BJ (cell line): Measurements from ENCODE around the gene RIMBP3C. TPM values are rescaled to one million over a fixed set of nuclear protein-coding genes. Genes with fewer than 3 reads are reported as not detected.
"Not testable (repeated sequence)": the region's sequence is repeated elsewhere in the genome, so short reads cannot be mapped to it uniquely, and the experiment has no call there.

Experiments used
- CTCF ChIA-PET: fragments of 350-600 bp; formaldehyde crosslinking; extraction: SDS; loops from one replicate; lab custom pipeline; 2021; ENCODE audit warnings: antibody characterized with exemption, inconsistent platforms; lab: Yijun Ruan, JAX
- POLR2A ChIA-PET: fragments of 300-600 bp; sonication (Branson Sonifier 250); formaldehyde crosslinking; extraction: SDS; loops from one replicate; lab custom pipeline; 2021; ENCODE audit warnings: antibody characterized with exemption; lab: Charles Lee
- DNase-seq: peaks from one replicate; pipeline ENCODE4 v3.0.0-alpha.2; 2011; ENCODE audit warnings: low read depth
- H3K27me3 ChIP-seq: 2 replicates; pipeline ENCODE4 v1.6.0; 2011; ENCODE audit warnings: low read length; ENCODE audit not compliant: control insufficient read depth, insufficient read depth
- H3K36me3 ChIP-seq: 2 replicates; pipeline ENCODE4 v1.5.1; 2011; ENCODE audit warnings: low read length; ENCODE audit not compliant: control insufficient read depth, insufficient read depth
- H3K4me3 ChIP-seq: 2 replicates; pipeline ENCODE4 v1.5.1; 2011; ENCODE audit warnings: low read depth, mild to moderate bottlenecking, control low read depth, low read length
- polyA plus RNA-seq: library from polyadenylated mRNA; depleted of rRNA; stranded (reverse); fragments of >200 nt; gene quantifications from 2 replicates; pipeline ENCODE4 v1.2.3, GENCODE V29; 2011

Gene RIMBP3C
- polyA plus RNA-seq, 1 experiment, result 0.06 TPM

DNA sequence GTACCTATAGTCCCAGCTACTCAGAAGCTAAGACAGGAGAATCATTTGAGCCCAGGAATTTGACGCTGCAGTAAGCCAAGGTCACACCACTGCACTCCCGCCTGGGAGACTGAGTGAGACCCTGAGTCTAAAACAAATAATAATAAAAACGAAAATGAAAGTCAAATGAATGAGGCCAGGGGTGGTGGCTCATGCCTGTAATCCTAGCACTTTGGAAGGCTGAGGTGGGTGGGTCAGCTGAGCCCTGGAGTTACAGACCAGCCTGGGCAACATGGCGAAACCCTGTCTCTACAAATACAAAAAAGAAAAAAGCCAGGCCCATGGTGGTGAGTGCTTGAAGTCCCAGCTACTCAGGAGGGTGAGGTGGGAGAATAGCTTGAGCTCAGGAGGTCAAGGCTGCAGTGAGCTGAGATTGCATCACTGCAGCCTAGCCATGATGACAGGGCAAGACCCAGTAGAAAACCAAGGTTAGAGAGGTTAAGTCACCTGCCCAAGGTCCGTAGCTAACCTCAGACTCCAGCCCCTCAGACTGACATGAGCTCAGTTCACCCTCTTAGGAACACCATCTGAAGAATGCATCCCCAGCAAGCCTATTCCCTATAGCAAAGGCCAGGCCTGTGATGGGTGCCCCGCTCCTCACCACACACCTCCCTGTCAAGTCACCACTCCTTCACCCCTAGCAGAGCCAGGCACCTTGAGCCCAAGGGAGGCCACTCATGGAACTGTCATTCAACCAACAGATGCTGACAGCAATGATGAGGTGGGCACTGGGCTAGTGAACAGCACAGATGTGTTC is 24.4 kb downstream of the RIMBP3C start:
- H3K4me3 ChIP-seq, CTCF ChIA-PET, H3K36me3 ChIP-seq, DNase-seq, POLR2A ChIA-PET, H3K27me3 ChIP-seq: not testable (repeated sequence)

GRCh38 chr22:21516970-21517764 is 34.1 kb downstream of the RIMBP3C start:
- DNase-seq, CTCF ChIA-PET, POLR2A ChIA-PET, H3K27me3 ChIP-seq, H3K4me3 ChIP-seq, H3K36me3 ChIP-seq: not testable (repeated sequence)

- H3K4me3 ChIP-seq, DNase-seq, H3K27me3 ChIP-seq, H3K36me3 ChIP-seq, POLR2A ChIA-PET, CTCF ChIA-PET: not testable (repeated sequence)
Measured at GRCh38 chr22:21516522-21516921, 34.7 kb downstream of the RIMBP3C start.

GRCh38 chr22:21515234-21515633 is 36.0 kb downstream of the RIMBP3C start:
- H3K4me3 ChIP-seq, H3K36me3 ChIP-seq, DNase-seq, CTCF ChIA-PET, POLR2A ChIA-PET, H3K27me3 ChIP-seq: not testable (repeated sequence)

GRCh38 chr22:21514117-21514516 is 37.1 kb downstream of the RIMBP3C start:
- POLR2A ChIA-PET, CTCF ChIA-PET, H3K36me3 ChIP-seq, H3K27me3 ChIP-seq, H3K4me3 ChIP-seq, DNase-seq: not testable (repeated sequence)

DNA sequence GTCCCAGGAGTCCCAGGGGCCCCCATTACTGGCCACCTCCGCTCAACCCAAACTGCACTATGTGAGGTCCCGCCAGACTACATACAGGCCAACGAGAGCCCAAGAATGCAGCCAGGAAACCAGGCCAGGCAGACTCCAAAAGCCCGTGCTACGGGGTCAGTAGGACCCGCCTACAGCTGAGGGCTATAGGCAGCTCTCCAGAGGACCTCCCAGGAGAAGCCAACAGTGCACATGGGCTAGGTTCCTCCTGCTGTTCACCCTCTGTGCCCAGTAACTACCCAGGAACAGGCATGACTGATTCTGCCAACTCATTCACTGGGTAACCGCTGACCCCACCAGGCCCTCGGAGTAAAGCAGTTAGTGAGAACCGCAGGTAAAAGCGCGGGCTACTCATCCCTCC is 39.2 kb downstream of the RIMBP3C start:
- POLR2A ChIA-PET, H3K36me3 ChIP-seq, H3K27me3 ChIP-seq, DNase-seq, H3K4me3 ChIP-seq, CTCF ChIA-PET: not testable (repeated sequence)

- POLR2A ChIA-PET, H3K27me3 ChIP-seq, H3K36me3 ChIP-seq, DNase-seq, CTCF ChIA-PET, H3K4me3 ChIP-seq: not testable (repeated sequence)
Measured at GRCh38 chr22:21510397-21510796, 40.9 kb downstream of the RIMBP3C start.

DNA sequence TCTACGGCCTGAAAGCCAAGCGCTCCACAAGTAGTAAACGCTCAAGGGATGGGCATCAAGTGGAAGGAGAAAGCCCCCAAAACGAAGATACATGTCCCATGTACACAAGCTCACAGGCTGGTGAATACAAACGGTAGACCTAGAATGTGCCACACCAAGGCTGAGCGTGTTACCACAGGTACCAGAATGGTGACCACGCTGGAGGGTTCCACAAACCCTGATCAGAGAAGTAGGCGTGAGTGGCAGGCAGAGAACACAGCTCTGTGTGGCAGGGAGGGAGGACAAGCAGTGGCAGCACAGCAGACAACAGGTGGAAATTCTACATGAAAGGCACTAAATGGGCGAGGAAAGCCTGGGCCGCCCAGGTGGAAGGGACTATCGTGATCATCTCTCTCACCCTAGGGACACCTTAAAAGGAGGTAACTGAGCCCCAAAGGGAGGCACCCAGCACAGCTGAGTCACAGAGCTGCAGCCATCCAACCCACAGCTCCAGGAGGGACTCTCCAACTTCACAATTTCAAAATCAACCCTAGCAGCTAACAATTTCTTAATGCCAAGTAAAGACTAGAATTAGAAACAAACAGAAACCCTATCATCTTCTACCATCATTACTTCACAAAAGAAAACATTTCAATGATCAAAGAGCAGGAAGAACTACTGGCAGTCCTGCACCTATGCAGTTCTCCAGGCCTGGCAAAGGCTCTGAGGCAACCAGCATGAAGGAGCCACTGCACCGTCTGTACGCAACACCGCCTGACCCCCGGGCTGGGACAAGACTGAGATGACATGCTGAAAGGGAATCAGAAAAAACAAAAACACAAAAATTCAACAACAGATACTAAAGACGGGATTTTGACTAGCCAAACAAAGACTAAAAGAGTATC is 51.4 kb downstream of the RIMBP3C start:
- DNase-seq, H3K36me3 ChIP-seq, POLR2A ChIA-PET, H3K4me3 ChIP-seq, H3K27me3 ChIP-seq, CTCF ChIA-PET: not testable (repeated sequence)

GRCh38 chr22:21498489-21498888 is 52.8 kb downstream of the RIMBP3C start:
- H3K27me3 ChIP-seq, H3K36me3 ChIP-seq, DNase-seq, CTCF ChIA-PET, H3K4me3 ChIP-seq, POLR2A ChIA-PET: not testable (repeated sequence)

DNA sequence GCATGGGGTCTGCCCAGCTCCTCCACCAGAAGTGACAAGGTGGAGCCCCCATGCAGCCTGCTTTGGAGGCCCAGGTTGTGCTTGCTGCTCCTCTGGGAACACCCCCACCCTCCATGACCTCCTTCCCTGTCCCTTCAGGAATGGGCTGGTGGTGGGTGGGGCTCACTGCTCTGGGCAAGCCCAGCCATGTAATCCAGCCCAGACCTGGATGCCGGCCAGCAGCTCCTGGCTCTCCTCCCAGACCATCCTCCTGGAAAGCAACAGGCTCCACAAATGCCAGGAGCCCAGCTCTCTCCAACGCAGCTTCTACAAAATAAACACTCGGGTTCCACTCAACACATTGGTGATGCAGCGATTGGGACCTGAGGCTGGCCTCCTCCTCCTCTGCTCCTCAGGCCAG is 53.3 kb downstream of the RIMBP3C start:
- H3K27me3 ChIP-seq, CTCF ChIA-PET, DNase-seq, H3K4me3 ChIP-seq, H3K36me3 ChIP-seq, POLR2A ChIA-PET: not testable (repeated sequence)
